HepG2 (cell line): ENCODE data around the gene DAAM1. TPM values are rescaled to one million over a fixed set of nuclear protein-coding genes. Genes with fewer than 3 reads are reported as not detected.

Source experiments
- DDIT3 ChIP-seq: sonication (generic); formaldehyde crosslinking; IDR thresholded peaks from 2 replicates; pipeline ENCODE4 v1.4.0; 2020; ENCODE audit warnings: mild to moderate bottlenecking, missing genetic modification reagents
- FOXA3 ChIP-seq: IDR thresholded peaks from 2 replicates; pipeline ENCODE4 v1.6.1; 2016; ENCODE audit warnings: missing genetic modification reagents, missing compliant biosample characterization
- GFI1 ChIP-seq: sonication (generic); formaldehyde crosslinking; IDR thresholded peaks from 2 replicates; pipeline ENCODE4 v1.5.0; 2020; ENCODE audit warnings: missing genetic modification reagents, mild to moderate bottlenecking, borderline replicate concordance
- LCORL ChIP-seq, 2 experiments: fragments of 450-650 bp in 1 of 2; sonication (generic) in 1 of 2; formaldehyde crosslinking in 1 of 2; IDR thresholded peaks; 2 replicates each; pipeline versions ENCODE4 v1.5.0 to v1.6.1; 2017 to 2020; ENCODE audit warnings: antibody characterized with exemption in 1 of 2, missing genetic modification reagents in 1 of 2
- MYNN ChIP-seq: sonication (generic); formaldehyde crosslinking; IDR thresholded peaks from 2 replicates; pipeline ENCODE4 v1.4.0; 2020; ENCODE audit warnings: mild to moderate bottlenecking, low read depth, missing genetic modification reagents
- NR0B2 ChIP-seq: sonication (generic); formaldehyde crosslinking; IDR thresholded peaks from 2 replicates; pipeline ENCODE4 v1.4.0; 2020; ENCODE audit warnings: mild to moderate bottlenecking, missing genetic modification reagents
- NR2F2 ChIP-seq: IDR thresholded peaks from 2 replicates; pipeline ENCODE4 v1.6.1; 2012; ENCODE audit warnings: low read depth, inconsistent platforms, borderline replicate concordance
- SUZ12 ChIP-seq: fragments of 150-350 bp; IDR thresholded peaks from 2 replicates; pipeline ENCODE4 v1.6.1; 2014; ENCODE audit warnings: low read depth, low read length
- TBX3 ChIP-seq: fragments of 450-650 bp; IDR thresholded peaks from 2 replicates; pipeline ENCODE4 v1.6.1; 2017; ENCODE audit warnings: antibody characterized with exemption, mild to moderate bottlenecking, inconsistent platforms, borderline replicate concordance
- WIZ ChIP-seq: sonication (generic); formaldehyde crosslinking; IDR thresholded peaks from 2 replicates; pipeline ENCODE4 v1.5.1; 2020; ENCODE audit warnings: mild to moderate bottlenecking, missing genetic modification reagents
- ZFP36L1 ChIP-seq: sonication (generic); formaldehyde crosslinking; IDR thresholded peaks from 2 replicates; pipeline ENCODE4 v1.8.0; 2022; ENCODE audit warnings: mild to moderate bottlenecking, missing genetic modification reagents, moderate library complexity
- ZNF142 ChIP-seq: sonication (generic); formaldehyde crosslinking; IDR thresholded peaks from 2 replicates; pipeline ENCODE4 v1.4.0; 2020; ENCODE audit warnings: missing genetic modification reagents
- ZNF224 ChIP-seq: sonication (generic); formaldehyde crosslinking; IDR thresholded peaks from 2 replicates; pipeline ENCODE4 v1.5.0; 2020; ENCODE audit warnings: mild to moderate bottlenecking, missing genetic modification reagents
- ZNF331 ChIP-seq: sonication (generic); formaldehyde crosslinking; IDR thresholded peaks from 2 replicates; pipeline ENCODE4 v1.4.0; 2020; ENCODE audit warnings: missing genetic modification reagents
- ZNF512B ChIP-seq: sonication (generic); formaldehyde crosslinking; IDR thresholded peaks from 2 replicates; pipeline ENCODE4 v1.5.1; 2020; ENCODE audit warnings: missing genetic modification reagents, mild to moderate bottlenecking, borderline replicate concordance
- ZNF556 ChIP-seq: sonication (generic); formaldehyde crosslinking; IDR thresholded peaks from 2 replicates; pipeline ENCODE4 v1.4.0; 2020; ENCODE audit warnings: mild to moderate bottlenecking, missing genetic modification reagents, borderline replicate concordance
- ZNF740 ChIP-seq: sonication (generic); formaldehyde crosslinking; IDR thresholded peaks from 2 replicates; pipeline ENCODE4 v1.4.0; 2020; ENCODE audit warnings: missing genetic modification reagents
- ZNF788 ChIP-seq: sonication (generic); formaldehyde crosslinking; IDR thresholded peaks from 2 replicates; pipeline ENCODE4 v1.5.0; 2020; ENCODE audit warnings: mild to moderate bottlenecking, missing genetic modification reagents, borderline replicate concordance
- ZSCAN22 ChIP-seq: sonication (generic); formaldehyde crosslinking; IDR thresholded peaks from 2 replicates; pipeline ENCODE4 v1.4.0; 2020; ENCODE audit warnings: mild to moderate bottlenecking, missing genetic modification reagents
- ZSCAN9 ChIP-seq: IDR thresholded peaks from 2 replicates; pipeline ENCODE4 v1.6.1; 2016; ENCODE audit warnings: borderline replicate concordance
- polyA plus RNA-seq, 8 experiments: library from polyadenylated mRNA; depleted of rRNA in 3 of 8; stranded (reverse) in 7 of 8; unstranded in 1 of 8; fragments of >200 nt; fragmentation: Illumina TruSeq in 4 of 8; extraction: Trizol in 4 of 8; gene quantifications; 2 replicates each; pipeline versions ENCODE4 v1.2.1 to v1.2.3, GENCODE V29; 2011 to 2016; ENCODE audit warnings: low read depth in 4 of 8, missing spikeins in 1 of 8, mixed read lengths in 1 of 8; ENCODE audit not compliant: insufficient read depth in 1 of 8
- total RNA-seq, 5 experiments: library from RNA; depleted of rRNA; stranded (reverse); fragments of >200 nt; fragmentation: Illumina TruSeq; extraction: Trizol; gene quantifications; 2 replicates each; pipeline ENCODE4 v1.2.3, GENCODE V29; 2016; ENCODE audit warnings: low read depth in 1 of 5

DAAM1 gene
- total and polyA plus RNA-seq, 2 of the 13 experiments (the other 11 are each of a cell fraction or from before 2014, with no cell fraction given), result 10.9 to 24.5 TPM

GRCh38 chr14:59262717-59263454 is 74.4 kb downstream of the DAAM1 start (continued):
- TF ChIP-seq LCORL (IDR thresholded peaks at IDR 0.05) (no peak), LCORL (CRISPR knock-in tag; IDR thresholded peaks at IDR 0.05) (no peak), GFI1 (CRISPR knock-in tag) (0 out of 2 replicates have a peak, but pooled peaks have one; percentile 66), ZNF788 (no peak; the same call in 1 of the 2 replicates), ZNF556 (CRISPR knock-in tag) (no peak), NR0B2 (no peak), ZNF142 (CRISPR knock-in tag) (no peak), ZNF740 (CRISPR knock-in tag) (no peak), ZNF331 (CRISPR knock-in tag) (peak; percentile 69; the same call in 1 of the 2 replicates), ZSCAN9 (CRISPR knock-in tag) (peak; percentile 51; the same call in 1 of the 2 replicates), MYNN (no peak), ZNF224 (no peak), ZNF512B (CRISPR knock-in tag) (no peak), DDIT3 (CRISPR knock-in tag) (no peak), FOXA3 (CRISPR knock-in tag) (peak; percentile 93), SUZ12 (no peak), ZFP36L1 (CRISPR knock-in tag) (no peak), NR2F2 (peak; percentile 15; the same call in 1 of the 2 replicates), TBX3 (peak; percentile 66; the same call in 1 of the 2 replicates), ZSCAN22 (no peak), WIZ (CRISPR knock-in tag) (no peak)
